ENCODE data around the gene FBN2. TPM values are rescaled to one million over a fixed set of nuclear protein-coding genes. Genes with fewer than 3 reads are reported as not detected.

Gene FBN2
- total and polyA plus RNA-seq, 2 of the 4 experiments (the other 2 are of a cell fraction), result 26.7 to 69.0 TPM

DNA sequence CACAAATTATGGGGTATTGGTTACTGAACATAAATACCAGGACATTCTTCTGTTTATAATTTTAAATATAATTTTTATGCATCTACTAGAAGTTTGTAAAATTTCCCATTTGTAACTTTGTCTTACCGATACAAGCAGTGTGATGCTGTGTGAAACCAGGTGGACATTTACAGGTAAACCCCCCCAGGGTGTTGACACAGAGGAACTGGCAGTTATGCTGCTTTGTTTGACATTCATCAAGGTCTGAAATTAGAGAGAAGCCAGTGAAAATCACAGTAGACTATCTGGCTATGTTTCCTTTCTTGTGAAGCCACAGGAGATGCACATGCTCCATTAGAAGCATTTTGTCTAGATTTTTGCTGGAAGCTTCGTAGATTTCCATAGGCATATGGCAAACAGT is 263.6 kb downstream of the FBN2 start:
- DNase-seq, result no peak
- intact Hi-C loops (cut with micrococcal nuclease) (no loop called here), dilution Hi-C loops (cut with HindIII; ENCODE audit: low sequenced_read_pairs, unreplicated experiment) (no loop called here), in situ Hi-C loops (cut with MboI; ENCODE audit: low sequenced_read_pairs) (no loop called here)
- no peak for ATAC-seq (ENCODE audit: low read depth)
- BruUV-seq (replicated peaks), result no TSS peak
- no peak overlapping the region for H4K91ac ChIP-seq (ENCODE audit: insufficient read depth, low read depth, low read length)
- no CpG with 5 or more reads among the region's 2 CpGs for WGBS, 2 experiments (ENCODE audit: extremely low coverage in 2 of 2, insufficient read length in 1 of 2)
- no peak overlapping the region for H2BK20ac ChIP-seq (ENCODE audit: low read depth, low read length)
- H2BK5ac ChIP-seq (ENCODE audit: low read depth, low read length, poor library complexity, severe bottlenecking), result no peak overlapping the region
- no peak overlapping the region for H4K5ac ChIP-seq (ENCODE audit: low read depth, low read length)
- ChIA-PET CTCF (no interaction called here), POLR2A (ENCODE audit: unreplicated experiment) (no interaction called here)
- no peak overlapping the region for H3K4me3 ChIP-seq (ENCODE audit: insufficient read depth, low read depth, low read length)
- peaks cover 7% of the 10 kb centered on the region; the same call in 1 of the 2 replicates for H3K9me1 ChIP-seq (ENCODE audit: insufficient read depth, low read length)
- H3K9me3 ChIP-seq (ENCODE audit: control insufficient read depth, insufficient read depth, low read length), result no peaks in the 10 kb centered on the region
- H3K4ac ChIP-seq (ENCODE audit: low read depth, low read length), result no peak overlapping the region
- no peak overlapping the region for H3K56ac ChIP-seq (ENCODE audit: extremely low read depth, insufficient read depth, low read length)
- H3K27ac ChIP-seq (ENCODE audit: insufficient read depth, low read length), result no peak overlapping the region
- no peaks in the 10 kb centered on the region for H3K27me3 ChIP-seq (ENCODE audit: control insufficient read depth, insufficient read depth, low read length)
- H2BK120ac ChIP-seq (ENCODE audit: low read depth, low read length), result no peak overlapping the region
- no peak overlapping the region for H2AK5ac ChIP-seq (ENCODE audit: low read depth, low read length)
- no peak overlapping the region for H2BK15ac ChIP-seq (ENCODE audit: low read depth, low read length)
- no peak overlapping the region for H3K23ac ChIP-seq (ENCODE audit: low read depth, low read length)
- no peak overlapping the region for H4K8ac ChIP-seq (ENCODE audit: low read depth in 2 of 2, low read length in 2 of 2)
- no peak overlapping the region for H3K9ac ChIP-seq (ENCODE audit: low read depth, low read length)
- H3K4me2 ChIP-seq (ENCODE audit: low read depth, low read length), result no peak overlapping the region
- no peak overlapping the region for H3K18ac ChIP-seq (ENCODE audit: low read depth, low read length)
- H4K20me1 ChIP-seq (ENCODE audit: insufficient read depth, low read length), result no peaks in the 10 kb centered on the region; the same call in 1 of the 2 replicates
- no peak overlapping the region for H3K14ac ChIP-seq (replicated peaks; ENCODE audit: low read depth, low read length)
- H2AK9ac ChIP-seq (replicated peaks; ENCODE audit: low read depth, low read length, poor library complexity), result no peak overlapping the region
- H3K4me1 ChIP-seq (ENCODE audit: control insufficient read depth, insufficient read depth, low read length), result no peaks in the 10 kb centered on the region
- no peak overlapping the region for H2AFZ ChIP-seq (replicated peaks; ENCODE audit: low read length, poor library complexity)
- no peaks in the 10 kb centered on the region; a peak in 1 of 4 replicates for H3K79me1 ChIP-seq (ENCODE audit: low read depth in 1 of 2, low read length in 2 of 2)
- peaks cover 22% of the 10 kb centered on the region for H3K36me3 ChIP-seq (ENCODE audit: control insufficient read depth, insufficient read depth, low read length)
- TF ChIP-seq SMC3 (IDR thresholded peaks at IDR 0.05; ENCODE audit: low read depth, low read length), result no peak
- no peak for TF ChIP-seq NFE2L2 (IDR thresholded peaks at IDR 0.05; ENCODE audit: low read depth, low read length)
- TF ChIP-seq, protein P1, sequence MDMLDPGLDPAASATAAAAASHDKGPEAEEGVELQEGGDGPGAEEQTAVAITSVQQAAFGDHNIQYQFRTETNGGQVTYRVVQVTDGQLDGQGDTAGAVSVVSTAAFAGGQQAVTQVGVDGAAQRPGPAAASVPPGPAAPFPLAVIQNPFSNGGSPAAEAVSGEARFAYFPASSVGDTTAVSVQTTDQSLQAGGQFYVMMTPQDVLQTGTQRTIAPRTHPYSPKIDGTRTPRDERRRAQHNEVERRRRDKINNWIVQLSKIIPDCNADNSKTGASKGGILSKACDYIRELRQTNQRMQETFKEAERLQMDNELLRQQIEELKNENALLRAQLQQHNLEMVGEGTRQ (IDR thresholded peaks at IDR 0.05; ENCODE audit: low read depth, low read length), result no peak
- TF ChIP-seq, protein P2, sequence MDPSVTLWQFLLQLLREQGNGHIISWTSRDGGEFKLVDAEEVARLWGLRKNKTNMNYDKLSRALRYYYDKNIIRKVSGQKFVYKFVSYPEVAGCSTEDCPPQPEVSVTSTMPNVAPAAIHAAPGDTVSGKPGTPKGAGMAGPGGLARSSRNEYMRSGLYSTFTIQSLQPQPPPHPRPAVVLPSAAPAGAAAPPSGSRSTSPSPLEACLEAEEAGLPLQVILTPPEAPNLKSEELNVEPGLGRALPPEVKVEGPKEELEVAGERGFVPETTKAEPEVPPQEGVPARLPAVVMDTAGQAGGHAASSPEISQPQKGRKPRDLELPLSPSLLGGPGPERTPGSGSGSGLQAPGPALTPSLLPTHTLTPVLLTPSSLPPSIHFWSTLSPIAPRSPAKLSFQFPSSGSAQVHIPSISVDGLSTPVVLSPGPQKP (IDR thresholded peaks at IDR 0.05; ENCODE audit: borderline replicate concordance, low read depth, low read length), result no peak
- TF ChIP-seq MAFK (IDR thresholded peaks at IDR 0.05; ENCODE audit: low read depth, low read length), result no peak
- TF ChIP-seq RFX5 (IDR thresholded peaks at IDR 0.05; ENCODE audit: low read depth, low read length), result no peak
- no peak for TF ChIP-seq POLR2A (IDR thresholded peaks at IDR 0.05; ENCODE audit: low read depth, low read length)
- TF ChIP-seq CHD1 (IDR thresholded peaks at IDR 0.05; ENCODE audit: low read depth, low read length), result no peak
- no peak for TF ChIP-seq CTCF (conservative IDR thresholded peaks at IDR 0.05; ENCODE audit: low read depth, low read length)
- TF ChIP-seq CEBPB (IDR thresholded peaks at IDR 0.05; ENCODE audit: low read depth, low read length), result no peak
- TF ChIP-seq FOS (IDR thresholded peaks at IDR 0.05; ENCODE audit: low read depth, low read length), result no peak
- TF ChIP-seq RCOR1 (IDR thresholded peaks at IDR 0.05; ENCODE audit: insufficient replicate concordance, low read length), result no peak
- no peak for TF ChIP-seq RAD21 (IDR thresholded peaks at IDR 0.05; ENCODE audit: low read length)
- no peak for TF ChIP-seq MXI1 (IDR thresholded peaks at IDR 0.05; ENCODE audit: borderline replicate concordance, low read depth, low read length)
